ENCODE data around the gene ANKRD34A. TPM values are rescaled to one million over a fixed set of nuclear protein-coding genes. Genes with fewer than 3 reads are reported as not detected.

Gene ANKRD34A
- total RNA-seq, 4 donors from 2014 or later, result 0.26 to 5.0 (median 0.61) TPM

- Histone ChIP-seq H3K36me3 (no peaks in the 10 kb centered on the region), H3K27ac (peak overlapping the region; percentile 89 to 96), H3K4me3 (no peak overlapping the region), H3K9me3 (no peaks in the 10 kb centered on the region), H3K4me1 (peaks cover 0 to 8% of the 10 kb centered on the region in 2 donors), H3K27me3 (no peaks in the 10 kb centered on the region)
- DNase-seq, result no peak
- intact Hi-C loops (cut with DNase I; ENCODE audit: low total_unique reads), result no loop called here
- TF ChIP-seq POLR2A (IDR thresholded peaks at IDR 0.05) (no peak), CTCF (IDR thresholded peaks at IDR 0.05) (no peak)
Measured at GRCh38 chr1:146007489-146008133, 43.2 kb upstream of the ANKRD34A start.

- Histone ChIP-seq H3K27ac (peak overlapping the region; percentile 96 to 100), H3K4me1 (peaks cover 4 to 12% of the 10 kb centered on the region in 2 donors), H3K9me3 (no peaks in the 10 kb centered on the region), H3K27me3 (no peaks in the 10 kb centered on the region), H3K36me3 (no peaks in the 10 kb centered on the region), H3K4me3 (no peak overlapping the region)
- TF ChIP-seq POLR2A (IDR thresholded peaks at IDR 0.05) (no peak), CTCF (IDR thresholded peaks at IDR 0.05) (no peak)
- no peak for DNase-seq
- intact Hi-C loops (cut with DNase I; ENCODE audit: low total_unique reads), result no loop called here
Measured at GRCh38 chr1:146001709-146002108, 37.3 kb upstream of the ANKRD34A start.

GRCh38 chr1:145999321-146000024 lies 35.1 kb upstream of the ANKRD34A start:
- Histone ChIP-seq H3K36me3 (no peaks in the 10 kb centered on the region), H3K4me3 (peak overlapping the region; percentile 4 to 60), H3K27me3 (no peaks in the 10 kb centered on the region), H3K27ac (peak overlapping the region; percentile 96 to 100), H3K9me3 (no peaks in the 10 kb centered on the region), H3K4me1 (peaks cover 4% of the 10 kb centered on the region in 2 donors)
- intact Hi-C loops (cut with DNase I; ENCODE audit: low total_unique reads), result no loop called here
- TF ChIP-seq POLR2A (IDR thresholded peaks at IDR 0.05) (peak; percentile 41 to 43), CTCF (IDR thresholded peaks at IDR 0.05) (no peak)
- peak; percentile 67 to 77 for DNase-seq

- H3K4me1 ChIP-seq, result peaks cover 4% of the 10 kb centered on the region in 2 donors
- H3K27ac ChIP-seq, result peak overlapping the region; percentile 96 to 100
Measured at GRCh38 chr1:145997718-145998023, 33.3 kb upstream of the ANKRD34A start.

More at GRCh38 chr1:145997718-145998023, 33.3 kb upstream of the ANKRD34A start:
- TF ChIP-seq CTCF (IDR thresholded peaks at IDR 0.05) (peak in 2 of 4 experiments; percentile 9 to 20), POLR2A (IDR thresholded peaks at IDR 0.05) (no peak)
- no peak for DNase-seq
- Histone ChIP-seq H3K4me3 (peak overlapping the region; percentile 60 to 85), H3K9me3 (no peaks in the 10 kb centered on the region), H3K27me3 (no peaks in the 10 kb centered on the region), H3K36me3 (peaks cover 0 to 3% of the 10 kb centered on the region in 2 donors)
- intact Hi-C loops (cut with DNase I; ENCODE audit: low total_unique reads), result no loop called here

Data from uterus (tissue), 4 donors.